GM21528 (cell line): ENCODE results near the gene PLA2G5.
"Not testable (repeated sequence)": the region's sequence is repeated elsewhere in the genome, so short reads cannot be mapped to it uniquely, and the experiment has no call there.

Experiments
- ATAC-seq: cut with Tn5 transposase; IDR thresholded peaks from one replicate; pipeline ENCODE4 v1.9.1; 2021; ENCODE audit warnings: mild to moderate bottlenecking, moderate library complexity; ENCODE audit not compliant: unreplicated experiment, low FRiP score

The PLA2G5 gene

DNA sequence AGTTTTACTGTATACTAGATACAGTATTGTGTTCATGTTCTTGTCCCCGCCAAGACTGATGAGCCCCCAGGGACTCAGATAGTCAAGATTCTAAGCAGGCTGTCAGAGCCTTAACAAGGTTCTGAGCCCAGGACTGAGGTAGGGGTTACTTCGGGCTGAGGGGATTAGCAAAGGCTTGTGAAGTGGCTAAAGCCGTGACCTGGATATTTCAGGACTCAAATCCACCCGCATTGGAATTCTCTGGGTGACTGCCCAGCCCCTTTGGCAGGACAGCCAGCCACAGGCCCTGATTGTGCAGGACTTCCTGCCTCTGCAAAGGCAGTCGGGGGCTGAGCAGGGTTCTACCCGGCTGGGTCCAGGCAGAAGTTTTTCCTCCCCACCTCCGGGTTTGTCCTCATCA is at the start of gene PLA2G5:
PLA2G5 (plus strand) TSS at position 321 of the 400 bp plus-strand sequence. CDS start 14,637 bp downstream, outside the sequence.
- no peak for ATAC-seq

GRCh38 chr1:20028125-20028524 is 41.9 kb upstream of the PLA2G5 start:
- ATAC-seq = no peak

GRCh38 chr1:20028726-20029125 is 41.3 kb upstream of the PLA2G5 start:
- no peak for ATAC-seq

GRCh38 chr1:20029178-20029912 is 40.6 kb upstream of the PLA2G5 start:
- no peak for ATAC-seq

GRCh38 chr1:20030436-20031151 is 39.4 kb upstream of the PLA2G5 start:
- not testable (repeated sequence) for ATAC-seq

DNA sequence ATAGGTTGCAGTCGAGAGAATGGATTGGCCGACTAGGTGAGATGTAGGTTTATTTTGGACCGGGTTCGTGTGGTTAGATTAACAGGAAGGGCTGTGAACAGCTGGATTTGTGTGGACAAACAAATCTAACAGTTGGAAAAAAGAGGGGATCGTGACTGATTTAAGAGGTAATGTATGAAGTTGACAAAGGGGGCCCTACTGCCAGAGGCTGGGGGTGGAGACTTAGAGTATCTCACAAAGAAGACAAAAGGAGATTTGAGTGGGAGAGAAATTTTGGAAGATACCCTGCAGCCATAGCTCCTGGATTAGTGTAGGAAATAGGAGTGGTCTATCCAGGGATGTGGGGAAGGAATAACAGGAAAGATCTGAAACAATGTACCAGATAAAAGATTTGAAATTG is 38.8 kb upstream of the PLA2G5 start:
- no peak for ATAC-seq

DNA sequence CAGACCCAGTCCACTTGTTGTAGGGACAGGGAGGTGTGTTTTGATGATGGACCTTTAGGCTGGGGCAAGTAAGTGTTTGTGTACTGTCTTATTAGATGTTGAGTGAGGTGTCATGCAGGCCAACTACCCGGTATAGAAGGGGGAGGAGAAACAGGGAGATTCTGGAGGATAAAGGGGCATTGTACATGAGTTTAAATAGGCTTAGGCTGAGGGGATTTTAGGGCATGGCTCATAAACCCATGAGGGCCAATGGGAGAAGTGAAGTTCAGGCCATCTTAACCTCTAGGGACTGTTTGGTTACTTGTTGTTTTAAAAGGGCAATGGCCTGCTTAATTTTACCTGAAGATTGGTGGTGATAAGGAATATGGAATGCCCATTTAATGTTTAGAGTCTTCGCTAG is 38.2 kb upstream of the PLA2G5 start:
- no peak for ATAC-seq

DNA sequence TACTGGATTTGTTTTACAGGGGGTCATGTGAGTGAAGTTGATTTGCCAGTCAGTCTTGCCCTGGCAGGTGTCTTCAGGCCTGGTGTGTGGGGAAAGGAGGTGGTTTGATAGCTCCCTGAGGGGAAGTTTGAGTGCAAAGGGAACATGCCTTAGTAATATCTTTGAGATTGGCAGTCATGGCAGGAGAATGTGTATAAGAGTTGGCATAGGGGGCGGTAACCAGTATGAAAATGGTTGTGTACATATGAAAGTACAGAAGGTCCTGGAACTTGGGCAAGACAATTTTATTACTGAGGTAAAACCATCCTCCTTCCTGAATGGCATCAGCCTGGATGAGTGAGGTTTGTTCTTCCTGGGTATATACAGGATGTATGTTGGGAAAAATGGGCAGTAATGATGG is 37.6 kb upstream of the PLA2G5 start:
- ATAC-seq = no peak

DNA sequence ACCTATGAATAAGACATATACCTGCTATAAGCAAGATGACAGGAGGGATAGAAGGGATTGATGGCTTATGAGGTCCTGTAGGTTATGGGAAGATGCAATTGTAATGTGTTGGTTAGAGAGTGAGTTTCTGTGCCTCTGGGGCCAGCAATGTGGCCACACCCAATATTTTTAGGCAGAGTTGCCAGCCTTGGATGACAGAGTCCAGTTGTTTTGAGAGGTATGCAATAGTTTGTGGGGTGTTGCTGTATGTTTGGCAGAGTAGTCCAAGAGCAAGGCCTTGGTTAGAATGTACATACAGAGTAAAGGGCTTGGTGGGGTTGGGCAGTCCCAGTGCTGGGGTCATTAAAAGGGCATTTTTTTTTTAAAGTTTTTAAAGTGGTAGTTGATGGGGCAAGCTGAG is 36.6 kb upstream of the PLA2G5 start:
- no peak for ATAC-seq

DNA sequence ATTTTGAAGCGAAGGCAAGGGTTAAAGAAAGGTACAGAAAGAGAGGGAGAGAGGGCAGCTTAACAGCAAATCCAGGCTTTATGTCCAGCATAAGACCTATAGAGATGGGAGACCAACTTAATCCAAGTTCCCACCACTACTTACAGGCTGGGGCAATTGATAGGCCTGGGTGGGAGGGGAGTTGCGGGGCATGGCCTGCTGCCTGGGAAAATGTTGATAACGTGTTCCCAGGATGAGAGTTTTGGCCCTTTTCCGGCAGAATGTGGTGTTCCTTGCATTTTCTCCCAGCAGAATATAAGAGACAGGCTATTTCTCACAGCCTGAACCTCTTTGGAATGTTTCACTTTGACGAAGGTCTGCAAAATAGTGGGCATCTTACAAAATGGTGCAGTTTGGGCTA is 34.9 kb upstream of the PLA2G5 start:
- no peak for ATAC-seq

DNA sequence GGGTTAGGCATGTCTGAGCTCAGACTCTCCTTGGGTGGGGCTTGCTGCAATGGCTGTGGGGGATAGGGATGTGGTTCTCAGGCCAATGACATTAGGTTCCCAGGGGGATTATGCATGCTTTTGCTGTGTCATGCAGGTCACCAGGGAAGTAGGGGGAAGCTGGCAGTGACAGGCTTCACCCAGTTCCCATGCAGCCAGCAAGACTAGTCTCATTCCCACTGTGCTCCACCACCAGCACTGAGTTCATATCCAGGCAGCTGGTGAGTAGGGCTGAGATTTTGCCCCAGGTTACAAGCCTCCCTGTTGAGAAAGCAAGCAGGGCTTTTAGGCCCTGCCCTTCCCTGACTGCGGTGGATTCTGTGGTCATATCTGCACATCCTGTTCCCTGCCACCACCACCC is 32.1 kb upstream of the PLA2G5 start:
- ATAC-seq = no peak

GRCh38 chr1:20047096-20047495 is 22.9 kb upstream of the PLA2G5 start:
- ATAC-seq = no peak

GRCh38 chr1:20048563-20048962 is 21.4 kb upstream of the PLA2G5 start:
- no peak for ATAC-seq

GRCh38 chr1:20049056-20049798 is 20.8 kb upstream of the PLA2G5 start:
- not testable (repeated sequence) for ATAC-seq

- ATAC-seq = no peak
These were observed 18.7 kb upstream of the PLA2G5 start for GRCh38 chr1:20051218-20051829.

- no peak for ATAC-seq
These were observed 17.6 kb upstream of the PLA2G5 start for GRCh38 chr1:20052386-20052785.

- no peak for ATAC-seq
These were observed 12.0 kb upstream of the PLA2G5 start for GRCh38 chr1:20057886-20058420.

GRCh38 chr1:20058531-20058930 is 11.5 kb upstream of the PLA2G5 start:
- ATAC-seq = no peak

DNA sequence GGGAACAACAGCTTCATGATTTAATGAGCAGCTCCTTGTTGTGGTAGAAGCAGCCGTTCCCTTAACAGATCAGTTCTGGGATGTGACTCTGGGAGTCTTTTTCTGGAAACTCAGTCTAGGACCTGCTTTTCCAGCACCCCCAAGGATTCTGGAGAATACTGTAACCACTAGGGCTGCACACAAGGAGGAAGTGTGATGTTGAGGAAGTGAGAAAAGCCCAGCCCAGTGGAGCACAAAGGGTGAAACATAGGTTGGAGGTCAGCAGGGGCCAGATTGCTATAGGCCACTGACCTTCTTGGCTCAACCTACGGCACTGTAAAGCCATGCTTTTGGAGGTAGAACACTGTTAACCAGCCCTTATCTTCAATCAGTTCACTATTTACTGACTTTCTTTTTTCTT is 10.1 kb upstream of the PLA2G5 start:
- no peak for ATAC-seq

GRCh38 chr1:20060791-20061190 is 9.2 kb upstream of the PLA2G5 start:
- ATAC-seq = not testable (repeated sequence)

DNA sequence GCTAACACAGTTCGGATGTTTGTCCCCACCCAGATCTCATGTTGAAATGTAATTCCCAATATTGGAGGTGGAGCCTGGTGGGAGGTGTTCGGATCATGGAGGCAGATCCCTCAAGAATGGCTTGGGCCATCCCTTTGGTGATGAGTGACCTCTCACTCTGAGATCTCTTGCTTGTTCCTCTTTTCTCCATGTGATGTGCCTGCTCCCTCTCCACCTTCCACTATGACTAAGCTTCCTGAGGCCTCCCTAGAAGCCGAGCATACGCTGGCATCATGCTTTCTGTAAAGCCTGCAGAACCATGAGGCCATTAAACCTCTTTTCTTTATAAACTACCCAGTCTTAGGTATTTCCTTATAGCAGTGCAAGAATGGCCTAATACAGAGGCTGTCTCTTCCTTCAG is 8.1 kb upstream of the PLA2G5 start:
- ATAC-seq = no peak
